ENCODE results near the gene WRAP73. TPM values are rescaled to one million over a fixed set of nuclear protein-coding genes. Genes with fewer than 3 reads are reported as not detected.

WRAP73 gene, protein sequence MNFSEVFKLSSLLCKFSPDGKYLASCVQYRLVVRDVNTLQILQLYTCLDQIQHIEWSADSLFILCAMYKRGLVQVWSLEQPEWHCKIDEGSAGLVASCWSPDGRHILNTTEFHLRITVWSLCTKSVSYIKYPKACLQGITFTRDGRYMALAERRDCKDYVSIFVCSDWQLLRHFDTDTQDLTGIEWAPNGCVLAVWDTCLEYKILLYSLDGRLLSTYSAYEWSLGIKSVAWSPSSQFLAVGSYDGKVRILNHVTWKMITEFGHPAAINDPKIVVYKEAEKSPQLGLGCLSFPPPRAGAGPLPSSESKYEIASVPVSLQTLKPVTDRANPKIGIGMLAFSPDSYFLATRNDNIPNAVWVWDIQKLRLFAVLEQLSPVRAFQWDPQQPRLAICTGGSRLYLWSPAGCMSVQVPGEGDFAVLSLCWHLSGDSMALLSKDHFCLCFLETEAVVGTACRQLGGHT
- total RNA-seq (2013) = 19.9 TPM
- polyA plus RNA-seq (10 to 100 TPM; 26.1 to 64.9 (median 33.2) TPM), polyA minus RNA-seq (15.5 and 24.2 TPM in 2 replicates), total RNA-seq (2.5 to 16.0 (median 13.0) reads per million in 11 experiments)

GRCh38 chr1:3649342-3650247, at the start of gene WRAP73:
WRAP73 (minus strand) TSS chr1:3650103; CDS start chr1:3649999, 104 bp downstream.
- Histone ChIP-seq H3K9ac (ENCODE audit: insufficient read depth, low read length, poor library complexity, severe bottlenecking) (peak within 1 kb of the TSS; percentile 81), H3K27me3 (ENCODE audit: control insufficient read depth in 2 of 2, insufficient read depth in 2 of 2, low read length in 2 of 2) (peaks cover 34 to 41% of the 10 kb centered on the region in 2 donors), H4K20me1 (ENCODE audit: insufficient read depth, low read length) (peaks cover 8% of the 10 kb centered on the region), H3K9me3 (replicated peaks in 1 of 2; ENCODE audit: control insufficient read depth in 1 of 2, insufficient read depth in 1 of 2, low read length in 2 of 2) (peaks cover 0 to 9% of the 10 kb centered on the region in 2 donors), H2AFZ (ENCODE audit: insufficient read depth, low read depth, low read length, poor library complexity, severe bottlenecking) (peak within 1 kb of the TSS; percentile 87), H3K27ac (ENCODE audit: low read depth in 1 of 2, low read length in 2 of 2) (peak within 1 kb of the TSS in 1 of 2 donors; percentile 66), H3K4me2 (replicated peaks; ENCODE audit: extremely low read depth, low read length, poor library complexity, severe bottlenecking) (peak within 1 kb of the TSS; percentile 87), H3K79me2 (ENCODE audit: insufficient read depth, low read length) (peaks cover 9% of the 10 kb centered on the region), H3K4me3 (replicated peaks in 1 of 3; ENCODE audit: low read depth in 2 of 3, low read length in 3 of 3) (peak within 1 kb of the TSS; percentile 71 to 91 (median 75)), H3K4me1 (ENCODE audit: control insufficient read depth in 1 of 2, insufficient read depth in 2 of 2, low read length in 2 of 2) (peaks cover 36 to 48% of the 10 kb centered on the region in 2 donors), H3K36me3 (replicated peaks in 1 of 2; ENCODE audit: control insufficient read depth in 1 of 2, insufficient read depth in 2 of 2, low read length in 2 of 2) (peaks cover 26 to 37% of the 10 kb centered on the region in 2 donors)
- Mint-ChIP-seq H3K27me3 (ENCODE audit: low read depth in 3 of 3) (peaks cover 35 to 44% (median 39%) of the 10 kb centered on the region in 3 donors), H3K9me3 (peaks cover 0 to 12% (median 5%) of the 10 kb centered on the region in 7 donors), H3K36me3 (peaks cover 32 to 34% of the 10 kb centered on the region in 2 donors), H3K4me3 (peak within 1 kb of the TSS; percentile 82 to 90), H3K4me1 (peaks cover 26% of the 10 kb centered on the region), H3K27ac (peak within 1 kb of the TSS in 2 of 7 donors; percentile 87 to 89)
- DNase-seq = peak; percentile 86 to 93 (median 87)
- peak; percentile 16 for TF ChIP-seq CTCF (IDR thresholded peaks at IDR 0.05)
- intact Hi-C loops (cut with micrococcal nuclease) = loop anchor here in 1 of 2 donors (1.0 to 10.0 kb wide), 2 partner anchors 25 to 245 kb away; no protein-coding TSS in a partner anchor
- 4% methylated on average over 53 of the region's 60 CpGs for WGBS (ENCODE audit: insufficient coverage)

- H3K9me3 Mint-ChIP-seq = peaks cover 0 to 3% (median 0%) of the 10 kb centered on the region in 7 donors
- Histone ChIP-seq H3K4me2 (replicated peaks; ENCODE audit: extremely low read depth, low read length, poor library complexity, severe bottlenecking) (no peak overlapping the region), H3K4me1 (ENCODE audit: control insufficient read depth in 1 of 2, insufficient read depth in 2 of 2, low read length in 2 of 2) (peaks cover 3 to 10% of the 10 kb centered on the region in 2 donors), H4K20me1 (ENCODE audit: insufficient read depth, low read length) (no peaks in the 10 kb centered on the region), H2AFZ (ENCODE audit: insufficient read depth, low read depth, low read length, poor library complexity, severe bottlenecking) (no peak overlapping the region), H3K9me3 (replicated peaks in 1 of 2; ENCODE audit: control insufficient read depth in 1 of 2, insufficient read depth in 1 of 2, low read length in 2 of 2) (no peaks in the 10 kb centered on the region), H3K27me3 (ENCODE audit: control insufficient read depth in 2 of 2, insufficient read depth in 2 of 2, low read length in 2 of 2) (peaks cover 0 to 6% of the 10 kb centered on the region in 2 donors), H3K79me2 (ENCODE audit: insufficient read depth, low read length) (no peaks in the 10 kb centered on the region), H3K9ac (ENCODE audit: insufficient read depth, low read length, poor library complexity, severe bottlenecking) (no peak overlapping the region), H3K4me3 (replicated peaks in 1 of 3; ENCODE audit: low read depth in 2 of 3, low read length in 3 of 3) (no peak overlapping the region), H3K27ac (ENCODE audit: low read depth in 1 of 2, low read length in 2 of 2) (no peak overlapping the region), H3K36me3 (replicated peaks in 1 of 2; ENCODE audit: control insufficient read depth in 1 of 2, insufficient read depth in 2 of 2, low read length in 2 of 2) (no peaks in the 10 kb centered on the region)
- peaks cover 12% of the 10 kb centered on the region for H3K4me1 Mint-ChIP-seq
- DNase-seq = no peak
- intact Hi-C loops (cut with micrococcal nuclease) = no loop called here
- 69% methylated on average over 11 of the region's 18 CpGs for WGBS (ENCODE audit: insufficient coverage)
- no peaks in the 10 kb centered on the region for H3K36me3 Mint-ChIP-seq
- no peak overlapping the region for H3K4me3 Mint-ChIP-seq
- no peak for TF ChIP-seq CTCF (IDR thresholded peaks at IDR 0.05)
- peaks cover 13 to 26% (median 23%) of the 10 kb centered on the region in 3 donors for H3K27me3 Mint-ChIP-seq (ENCODE audit: low read depth in 3 of 3)
- no peak overlapping the region for H3K27ac Mint-ChIP-seq
Measured at GRCh38 chr1:3699596-3699995, 49.7 kb upstream of the WRAP73 start.

Data from CD14-positive monocyte (primary cell).